Naive thymus-derived CD4-positive, alpha-beta T cell (primary cell): ENCODE data around the gene ITPR1. TPM values are rescaled to one million over a fixed set of nuclear protein-coding genes. Genes with fewer than 3 reads are reported as not detected.

ENCODE experiments used
- ATAC-seq: fragments of 150-1000 bp; cut with Tn5 transposase; 2 replicates; pipeline ENCODE4 v1.10.0; 2021; ENCODE audit warnings: mild to moderate bottlenecking, moderate library complexity
- CTCF ChIA-PET: fragments of 350-600 bp; sonication (Branson Sonifier 250); formaldehyde crosslinking; loops from one replicate; lab custom pipeline; 2021; ENCODE audit warnings: antibody characterized with exemption; lab: Charles Lee
- POLR2A ChIA-PET: fragments of 350-600 bp; sonication (Branson Sonifier 250); formaldehyde crosslinking; loops from one replicate; lab custom pipeline; 2021; ENCODE audit warnings: antibody characterized with exemption, inconsistent platforms; lab: Charles Lee
- DNase-seq, 9 donors: peaks; one replicate each; pipeline versions ENCODE4 v3.0.0 to v3.0.0-alpha.2; 2020 to 2022; ENCODE audit warnings: mixed read lengths in 1 of 9
- H3K27ac ChIP-seq: one replicate; pipeline ENCODE4 v1.7.0; 2013; ENCODE audit warnings: mild to moderate bottlenecking, low read depth, low read length, moderate library complexity
- H3K27me3 ChIP-seq, 2 donors: one replicate each; pipeline ENCODE4 v1.7.0; 2013; ENCODE audit warnings: low read length in 2 of 2, mild to moderate bottlenecking in 2 of 2, moderate library complexity in 2 of 2; ENCODE audit not compliant: control insufficient read depth in 2 of 2, insufficient read depth in 2 of 2
- H3K36me3 ChIP-seq, 3 experiments: 1 replicate in 2 of 3; 2 replicates in 1 of 3; pipeline ENCODE4 v1.7.0; 2013; ENCODE audit warnings: low read length in 3 of 3, mild to moderate bottlenecking in 3 of 3, moderate library complexity in 1 of 3; ENCODE audit not compliant: insufficient read depth in 3 of 3, control insufficient read depth in 2 of 3
- H3K4me1 ChIP-seq, 2 donors: one replicate each; pipeline ENCODE4 v1.7.0; 2013; ENCODE audit warnings: low read length in 2 of 2, mild to moderate bottlenecking in 2 of 2, moderate library complexity in 1 of 2; ENCODE audit not compliant: control insufficient read depth in 2 of 2, insufficient read depth in 2 of 2
- H3K4me3 ChIP-seq: 2 replicates; pipeline ENCODE4 v1.7.0; 2013; ENCODE audit warnings: mild to moderate bottlenecking, low read length
- H3K9me3 ChIP-seq, 3 experiments: 1 replicate in 2 of 3; 2 replicates in 1 of 3; pipeline ENCODE4 v1.7.0; 2013; ENCODE audit warnings: low read length in 3 of 3; ENCODE audit not compliant: control insufficient read depth in 2 of 3
- H3K27ac Mint-ChIP-seq, 9 donors: one replicate each; pipeline ENCODE4 v1.8.0; 2020 to 2022; ENCODE audit warnings: mixed read lengths in 9 of 9, mild to moderate bottlenecking in 8 of 9, moderate library complexity in 5 of 9, inconsistent platforms in 2 of 9
- H3K27me3 Mint-ChIP-seq, 5 donors: one replicate each; pipeline ENCODE4 v1.8.0; 2021 to 2022; ENCODE audit warnings: mixed read lengths in 5 of 5, mild to moderate bottlenecking in 1 of 5
- H3K36me3 Mint-ChIP-seq, 5 donors: one replicate each; pipeline ENCODE4 v1.8.0; 2020 to 2022; ENCODE audit warnings: mixed read lengths in 5 of 5, mild to moderate bottlenecking in 3 of 5, inconsistent platforms in 1 of 5
- H3K4me1 Mint-ChIP-seq, 7 donors: one replicate each; pipeline ENCODE4 v1.8.0; 2020 to 2022; ENCODE audit warnings: mixed read lengths in 7 of 7, mild to moderate bottlenecking in 3 of 7, inconsistent platforms in 1 of 7
- H3K4me3 Mint-ChIP-seq, 10 donors: one replicate each; pipeline ENCODE4 v1.8.0; 2020 to 2022; ENCODE audit warnings: mild to moderate bottlenecking in 10 of 10, mixed read lengths in 10 of 10, moderate library complexity in 6 of 10, inconsistent platforms in 2 of 10
- H3K9me3 Mint-ChIP-seq, 11 donors: one replicate each; pipeline ENCODE4 v1.8.0; 2020 to 2022; ENCODE audit warnings: mixed read lengths in 11 of 11, mild to moderate bottlenecking in 4 of 11, inconsistent platforms in 1 of 11, moderate library complexity in 1 of 11
- intact Hi-C, 2 donors: fragments of 100-400 bp; cut with micrococcal nuclease; formaldehyde crosslinking; loops; one replicate each; pipeline ENCODE4 v1.15.1; 2023
- polyA plus RNA-seq, 2 donors: library from polyadenylated mRNA; unstranded; fragments of 300-500 nt; fragmentation: Illumina TruSeq; gene quantifications; one replicate each; pipeline ENCODE4 v1.2.3, GENCODE V29; 2021
- total RNA-seq, 6 experiments: library from RNA in 5 of 6; stranded (reverse) in 5 of 6; gene quantifications; 1 replicate in 5 of 6; 2 replicates in 1 of 6; pipeline ENCODE4 v1.2.3 and lab custom pipeline; 2021 to 2026

The ITPR1 gene
- total and polyA plus RNA-seq, 7 experiments from 2014 or later, result 15.1 to 118 (median 83.8) TPM

DNA sequence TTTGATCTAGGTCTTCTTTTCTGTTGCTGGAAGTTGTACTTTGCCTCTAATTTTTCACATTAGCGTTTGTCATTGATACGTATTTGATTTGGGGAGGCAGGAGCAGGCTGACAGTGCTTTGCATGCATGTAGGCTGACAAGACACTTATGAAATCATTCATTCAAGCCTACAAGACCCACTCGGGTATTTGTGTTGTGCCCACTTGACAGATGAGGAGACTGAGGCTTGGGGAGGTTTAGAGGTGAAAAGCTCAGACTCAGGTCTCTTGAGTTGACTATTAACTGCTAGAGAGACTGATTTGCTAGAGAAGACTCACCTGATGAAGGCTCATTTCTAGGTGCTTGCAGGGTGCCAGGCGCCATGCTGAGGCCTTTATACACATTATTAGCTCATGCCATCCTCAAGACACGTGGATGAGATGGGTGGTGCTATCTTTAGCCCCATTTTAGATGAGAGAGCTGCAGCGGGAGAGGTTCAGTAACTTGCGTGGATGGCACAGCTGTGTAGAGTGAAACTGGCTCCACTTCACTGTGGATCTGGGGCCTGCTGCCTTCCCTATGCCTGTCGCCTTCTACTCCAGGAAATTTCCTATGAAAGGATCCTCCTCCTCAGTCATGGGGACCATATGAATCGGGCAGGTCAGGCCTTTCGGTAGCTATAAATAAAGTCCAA lies 192.7 kb downstream of the ITPR1 start:
- peaks cover 0 to 13% (median 5%) of the 10 kb centered on the region in 11 donors for H3K9me3 Mint-ChIP-seq
- Histone ChIP-seq H3K9me3 (peaks cover 0 to 3% (median 0%) of the 10 kb centered on the region in 3 experiments), H3K27me3 (no peaks in the 10 kb centered on the region), H3K4me1 (no peaks in the 10 kb centered on the region), H3K4me3 (no peak overlapping the region), H3K36me3 (peaks cover 10 to 95% (median 16%) of the 10 kb centered on the region in 3 experiments), H3K27ac (no peak overlapping the region)
- POLR2A ChIA-PET, result no interaction called here
- H3K4me1 Mint-ChIP-seq, result no peaks in the 10 kb centered on the region
- DNase-seq, result no peak
- intact Hi-C loops, result no loop called here
- H3K36me3 Mint-ChIP-seq, result peaks cover 35 to 87% (median 61%) of the 10 kb centered on the region in 5 donors
- H3K27me3 Mint-ChIP-seq, result no peaks in the 10 kb centered on the region
- CTCF ChIA-PET, result no interaction called here
- H3K4me3 Mint-ChIP-seq, result no peak overlapping the region
- peak overlapping the region in 1 of 9 donors; percentile 17 for H3K27ac Mint-ChIP-seq
- ATAC-seq, result no peak

DNA sequence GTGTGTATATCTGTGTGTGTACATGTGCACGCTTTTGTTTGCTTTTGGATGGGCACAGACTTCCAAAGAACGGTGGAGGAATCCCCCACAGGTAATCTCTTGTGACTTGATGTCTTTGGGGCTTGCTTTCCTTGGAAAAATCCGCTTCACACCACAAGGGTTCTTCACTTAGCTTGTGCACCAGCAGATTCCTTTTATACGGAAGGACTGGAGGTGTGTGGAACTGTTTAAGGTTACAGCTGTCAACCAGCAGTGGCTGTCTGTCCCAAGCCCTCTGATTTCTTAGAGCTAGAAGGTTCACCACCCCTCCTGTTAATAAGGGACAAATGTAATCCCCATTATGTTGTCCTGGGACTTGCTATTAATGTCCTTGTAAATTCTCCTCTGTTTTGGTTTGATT lies 193.5 kb downstream of the ITPR1 start:
- Histone ChIP-seq H3K4me1 (no peaks in the 10 kb centered on the region), H3K27me3 (no peaks in the 10 kb centered on the region), H3K4me3 (no peak overlapping the region), H3K9me3 (peaks cover 0 to 3% (median 0%) of the 10 kb centered on the region in 3 experiments), H3K27ac (no peak overlapping the region), H3K36me3 (peaks cover 10 to 95% (median 16%) of the 10 kb centered on the region in 3 experiments)
- Mint-ChIP-seq H3K27me3 (no peaks in the 10 kb centered on the region), H3K4me3 (no peak overlapping the region), H3K9me3 (peaks cover 0 to 13% (median 5%) of the 10 kb centered on the region in 11 donors), H3K27ac (no peak overlapping the region), H3K36me3 (peaks cover 40 to 87% (median 60%) of the 10 kb centered on the region in 5 donors), H3K4me1 (no peaks in the 10 kb centered on the region)
- ATAC-seq, result no peak
- POLR2A ChIA-PET, result no interaction called here
- intact Hi-C loops, result no loop called here
- DNase-seq, result no peak
- CTCF ChIA-PET, result no interaction called here

DNA sequence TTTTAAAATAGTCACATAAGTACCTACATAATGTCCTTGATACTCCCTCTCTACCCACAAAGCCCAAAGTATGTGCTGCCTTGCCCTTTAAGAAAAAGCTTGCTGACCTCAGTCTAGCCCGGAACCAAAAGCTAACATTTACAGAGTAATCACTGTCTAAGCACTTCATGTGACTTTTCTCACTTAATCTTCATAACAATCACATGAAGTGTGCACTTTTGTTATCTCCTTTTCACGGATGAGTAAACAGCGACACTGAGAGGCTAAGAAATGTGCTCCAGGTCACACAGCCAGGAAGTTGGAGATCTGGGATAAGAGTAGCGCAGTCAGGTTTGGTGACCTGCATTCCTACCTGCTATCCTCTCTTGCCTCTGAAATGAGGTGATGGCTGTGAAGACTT lies 194.0 kb downstream of the ITPR1 start:
- POLR2A ChIA-PET, result no interaction called here
- intact Hi-C loops, result no loop called here
- no peaks in the 10 kb centered on the region for H3K4me1 ChIP-seq
- no peaks in the 10 kb centered on the region for H3K27me3 Mint-ChIP-seq
- H3K27ac Mint-ChIP-seq, result no peak overlapping the region
- CTCF ChIA-PET, result no interaction called here
- DNase-seq, result no peak
- H3K9me3 ChIP-seq, result peaks cover 0 to 3% (median 0%) of the 10 kb centered on the region in 3 experiments
- no peaks in the 10 kb centered on the region for H3K27me3 ChIP-seq
- peaks cover 10 to 98% (median 16%) of the 10 kb centered on the region in 3 experiments for H3K36me3 ChIP-seq
- ATAC-seq, result no peak
- no peaks in the 10 kb centered on the region for H3K4me1 Mint-ChIP-seq
- H3K27ac ChIP-seq, result no peak overlapping the region
- peaks cover 0 to 13% (median 5%) of the 10 kb centered on the region in 11 donors for H3K9me3 Mint-ChIP-seq
- H3K4me3 ChIP-seq, result no peak overlapping the region
- H3K36me3 Mint-ChIP-seq, result peaks cover 40 to 89% (median 62%) of the 10 kb centered on the region in 5 donors
- no peak overlapping the region for H3K4me3 Mint-ChIP-seq

DNA sequence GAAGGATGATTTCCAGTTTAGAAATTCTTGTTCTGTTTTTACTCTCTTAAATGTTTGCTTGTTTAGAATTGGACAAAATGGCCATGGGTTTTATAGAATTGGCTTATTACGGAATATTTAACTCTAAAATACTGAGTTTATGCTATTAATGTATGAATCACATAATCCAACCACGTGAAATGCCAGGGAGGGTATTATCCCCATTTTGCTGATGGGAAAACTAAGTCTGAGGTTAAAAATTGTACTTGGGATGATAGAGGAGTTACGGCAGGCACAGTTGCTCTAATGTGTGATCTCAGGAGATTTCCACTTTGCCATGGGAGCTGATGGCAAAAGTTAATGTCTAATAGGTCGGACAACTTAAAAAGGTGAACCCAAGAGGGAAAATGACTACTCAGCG lies 194.4 kb downstream of the ITPR1 start:
- POLR2A ChIA-PET, result no interaction called here
- Mint-ChIP-seq H3K27me3 (no peaks in the 10 kb centered on the region), H3K27ac (no peak overlapping the region), H3K36me3 (peaks cover 40 to 88% (median 62%) of the 10 kb centered on the region in 5 donors), H3K9me3 (peaks cover 0 to 13% (median 5%) of the 10 kb centered on the region in 11 donors), H3K4me3 (no peak overlapping the region), H3K4me1 (no peaks in the 10 kb centered on the region)
- Histone ChIP-seq H3K27ac (no peak overlapping the region), H3K9me3 (peaks cover 0 to 3% (median 0%) of the 10 kb centered on the region in 3 experiments), H3K4me1 (no peaks in the 10 kb centered on the region), H3K27me3 (no peaks in the 10 kb centered on the region), H3K4me3 (no peak overlapping the region), H3K36me3 (peaks cover 10 to 98% (median 16%) of the 10 kb centered on the region in 3 experiments)
- ATAC-seq, result no peak
- no peak for DNase-seq
- intact Hi-C loops, result no loop called here
- CTCF ChIA-PET, result no interaction called here

DNA sequence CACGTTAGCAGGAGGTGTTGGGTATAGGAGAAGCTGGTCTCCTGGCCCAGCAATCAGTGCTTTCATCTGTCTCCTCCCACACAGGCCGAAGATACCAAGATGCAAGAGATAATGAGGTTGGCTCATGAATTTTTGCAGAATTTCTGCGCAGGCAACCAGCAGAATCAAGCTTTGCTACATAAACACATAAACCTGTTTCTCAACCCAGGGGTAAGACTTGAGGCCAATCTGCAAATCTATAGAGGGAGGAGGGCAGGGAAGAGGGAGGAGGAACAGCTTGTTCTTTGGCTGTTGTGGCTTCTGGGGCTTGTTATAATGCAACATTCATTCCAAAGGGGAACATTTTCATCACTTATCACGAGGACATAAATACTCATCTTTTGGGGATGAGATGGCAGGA lies 195.3 kb downstream of the ITPR1 start:
- H3K4me3 Mint-ChIP-seq, result no peak overlapping the region
- DNase-seq (no peak), ATAC-seq (no peak)
- peaks cover 0 to 3% (median 0%) of the 10 kb centered on the region in 3 experiments for H3K9me3 ChIP-seq
- H3K36me3 Mint-ChIP-seq, result peaks cover 40 to 86% (median 66%) of the 10 kb centered on the region in 5 donors
- peaks cover 10 to 96% (median 12%) of the 10 kb centered on the region in 3 experiments for H3K36me3 ChIP-seq
- no peak overlapping the region for H3K27ac Mint-ChIP-seq
- H3K27me3 ChIP-seq, result no peaks in the 10 kb centered on the region
- H3K4me1 ChIP-seq, result no peaks in the 10 kb centered on the region
- H3K27me3 Mint-ChIP-seq, result no peaks in the 10 kb centered on the region
- ChIA-PET CTCF (no interaction called here), POLR2A (no interaction called here)
- H3K4me1 Mint-ChIP-seq, result no peaks in the 10 kb centered on the region
- H3K4me3 ChIP-seq, result no peak overlapping the region
- intact Hi-C loops, result no loop called here
- H3K9me3 Mint-ChIP-seq, result peaks cover 0 to 13% (median 5%) of the 10 kb centered on the region in 11 donors
- H3K27ac ChIP-seq, result no peak overlapping the region

DNA sequence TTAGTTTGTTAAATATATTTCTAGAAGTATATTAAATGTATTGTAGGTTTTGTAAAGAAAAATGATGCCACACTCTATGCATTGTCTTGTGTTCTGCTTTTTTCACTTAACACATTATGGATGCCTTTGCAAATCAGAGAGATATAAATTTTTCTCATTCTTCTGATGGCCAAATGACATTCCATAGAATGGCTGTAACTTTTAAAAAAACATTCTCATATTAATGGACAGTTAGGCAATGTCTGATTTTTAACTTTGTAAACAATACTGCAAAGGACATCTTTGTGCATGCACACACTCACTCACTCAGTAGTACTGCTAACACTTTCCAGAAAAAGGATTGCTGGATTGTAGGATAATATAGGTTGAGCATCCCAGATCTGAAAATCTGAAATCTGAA lies 195.9 kb downstream of the ITPR1 start:
- no peaks in the 10 kb centered on the region for H3K4me1 ChIP-seq
- H3K27me3 ChIP-seq, result no peaks in the 10 kb centered on the region
- DNase-seq (no peak), ATAC-seq (no peak)
- Mint-ChIP-seq H3K27me3 (no peaks in the 10 kb centered on the region), H3K9me3 (peaks cover 0 to 13% (median 5%) of the 10 kb centered on the region in 11 donors), H3K36me3 (peaks cover 44 to 85% (median 70%) of the 10 kb centered on the region in 5 donors), H3K27ac (no peak overlapping the region), H3K4me3 (no peak overlapping the region), H3K4me1 (no peaks in the 10 kb centered on the region)
- intact Hi-C loops, result no loop called here
- CTCF ChIA-PET, result no interaction called here
- H3K27ac ChIP-seq, result no peak overlapping the region
- POLR2A ChIA-PET, result no interaction called here
- peaks cover 0 to 3% (median 0%) of the 10 kb centered on the region in 3 experiments for H3K9me3 ChIP-seq
- peaks cover 10 to 94% (median 10%) of the 10 kb centered on the region in 3 experiments for H3K36me3 ChIP-seq
- no peak overlapping the region for H3K4me3 ChIP-seq
